SU-DHL-6 (cell line): ENCODE measurements around the gene IGF2BP2.

Experiments
- CTCF ChIP-seq: fragments of 200-600 bp; sonication (generic); IDR thresholded peaks from one replicate; pipeline ENCODE4 v1.5.1; 2017; ENCODE audit warnings: antibody characterized with exemption, mild to moderate bottlenecking, low read length, moderate library complexity; ENCODE audit not compliant: insufficient read depth, poor library complexity, severe bottlenecking
- EZH2phosphoT487 ChIP-seq: fragments of 200-600 bp; sonication (generic), shearing (Covaris generic); conservative IDR thresholded peaks from 2 replicates; pipeline ENCODE4 v1.6.1; 2018; ENCODE audit warnings: mild to moderate bottlenecking, antibody characterized with exemption, low read length, moderate library complexity, mixed read lengths

- TF ChIP-seq CTCF: no peak
- no peak for TF ChIP-seq EZH2phosphoT487
These were observed 46.0 kb downstream of the IGF2BP2 start for GRCh38 chr3:185778821-185779220.
